Parathyroid adenoma (tissue), 2 donors: Measurements from ENCODE around the gene ACAP1.

ENCODE experiments used
- H2AFZ ChIP-seq: fragments of 300-600 bp; sonication (generic); one replicate; pipeline ENCODE4 v1.7.0; 2017; ENCODE audit warnings: antibody characterized with exemption, mild to moderate bottlenecking
- H3K27ac ChIP-seq: fragments of 300-600 bp; sonication (generic); one replicate; pipeline ENCODE4 v1.7.0; 2017
- H3K27me3 ChIP-seq: fragments of 300-600 bp; sonication (generic); one replicate; pipeline ENCODE4 v1.7.0; 2017; ENCODE audit warnings: low read length; ENCODE audit not compliant: control insufficient read depth, insufficient read depth
- H3K36me3 ChIP-seq: fragments of 300-600 bp; sonication (generic); one replicate; pipeline ENCODE4 v1.7.0; 2017; ENCODE audit warnings: low read length; ENCODE audit not compliant: control insufficient read depth, insufficient read depth
- H3K4me1 ChIP-seq: fragments of 300-600 bp; sonication (generic); one replicate; pipeline ENCODE4 v1.7.0; 2017; ENCODE audit warnings: control low read depth
- H3K4me2 ChIP-seq: fragments of 300-600 bp; sonication (generic); one replicate; pipeline ENCODE4 v1.7.0; 2017; ENCODE audit warnings: low read length
- H3K4me3 ChIP-seq: fragments of 300-600 bp; sonication (generic); one replicate; pipeline ENCODE4 v1.7.0; 2017; ENCODE audit warnings: low read depth, low read length
- H3K79me2 ChIP-seq: fragments of 300-600 bp; sonication (generic); one replicate; pipeline ENCODE4 v1.7.0; 2017; ENCODE audit warnings: control low read depth
- H3K9ac ChIP-seq: fragments of 300-600 bp; sonication (generic); one replicate; pipeline ENCODE4 v1.7.0; 2017; ENCODE audit warnings: mild to moderate bottlenecking
- H3K9me3 ChIP-seq: fragments of 300-600 bp; sonication (generic); one replicate; pipeline ENCODE4 v1.7.0; 2017; ENCODE audit warnings: low read length; ENCODE audit not compliant: control insufficient read depth
- TF ChIP-seq, protein P1 (sequence below): fragments of 300-600 bp; sonication (generic); IDR thresholded peaks from one replicate; pipeline ENCODE4 v1.7.0; 2017; ENCODE audit warnings: antibody characterized with exemption, mild to moderate bottlenecking
- donor health status: primary hyperparathyroidism.

ACAP1 gene

DNA sequence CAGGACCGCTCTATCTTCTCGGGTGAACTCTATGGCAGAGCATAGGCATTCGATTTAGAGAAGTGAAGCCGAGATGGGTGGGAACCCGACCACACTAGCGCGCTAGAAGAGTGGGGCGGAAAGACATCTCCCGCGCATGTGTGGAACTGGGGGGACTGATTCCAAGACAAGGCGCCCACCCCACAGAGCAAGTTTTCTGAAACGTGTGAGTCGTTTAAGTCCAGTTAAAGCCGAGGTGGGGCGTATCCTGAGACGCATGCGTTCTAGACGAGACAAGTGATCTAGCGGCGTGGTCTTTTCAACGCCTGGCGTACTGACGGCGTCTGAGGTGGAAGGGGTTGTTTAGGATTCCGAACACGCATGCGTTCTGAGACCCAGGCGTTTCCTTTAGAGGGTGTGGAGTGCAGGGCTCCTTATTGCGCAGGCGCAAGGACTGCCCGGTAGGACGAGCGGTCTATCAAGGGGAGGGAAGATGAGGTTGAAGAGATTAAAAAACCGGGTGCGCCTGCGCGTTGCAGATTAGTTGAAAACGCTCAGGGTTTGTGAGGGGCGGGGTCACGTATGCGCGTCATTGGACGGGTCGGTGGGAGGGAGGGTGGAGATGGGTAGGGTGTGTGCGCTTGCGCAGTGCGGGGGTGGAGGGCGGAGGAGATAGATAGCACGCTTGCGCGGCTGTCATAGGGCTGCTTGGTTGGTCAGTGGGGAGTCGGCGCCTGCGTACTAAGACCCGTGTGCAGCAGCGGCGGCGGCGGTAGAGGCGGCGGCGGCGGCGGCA is 29.2 kb upstream of the ACAP1 start, which contains the start of gene EIF5A:
Gene EIF5A, plus strand, starts transcription at position 718 of the 775 bp plus-strand sequence. CDS start 2,008 bp downstream, outside the sequence.
- peaks cover 17% of the 10 kb centered on the region for H3K79me2 ChIP-seq
- peak within 1 kb of the TSS; percentile 96 for H3K27ac ChIP-seq
- no peaks in the 10 kb centered on the region for H3K27me3 ChIP-seq
- TF ChIP-seq, protein P1, sequence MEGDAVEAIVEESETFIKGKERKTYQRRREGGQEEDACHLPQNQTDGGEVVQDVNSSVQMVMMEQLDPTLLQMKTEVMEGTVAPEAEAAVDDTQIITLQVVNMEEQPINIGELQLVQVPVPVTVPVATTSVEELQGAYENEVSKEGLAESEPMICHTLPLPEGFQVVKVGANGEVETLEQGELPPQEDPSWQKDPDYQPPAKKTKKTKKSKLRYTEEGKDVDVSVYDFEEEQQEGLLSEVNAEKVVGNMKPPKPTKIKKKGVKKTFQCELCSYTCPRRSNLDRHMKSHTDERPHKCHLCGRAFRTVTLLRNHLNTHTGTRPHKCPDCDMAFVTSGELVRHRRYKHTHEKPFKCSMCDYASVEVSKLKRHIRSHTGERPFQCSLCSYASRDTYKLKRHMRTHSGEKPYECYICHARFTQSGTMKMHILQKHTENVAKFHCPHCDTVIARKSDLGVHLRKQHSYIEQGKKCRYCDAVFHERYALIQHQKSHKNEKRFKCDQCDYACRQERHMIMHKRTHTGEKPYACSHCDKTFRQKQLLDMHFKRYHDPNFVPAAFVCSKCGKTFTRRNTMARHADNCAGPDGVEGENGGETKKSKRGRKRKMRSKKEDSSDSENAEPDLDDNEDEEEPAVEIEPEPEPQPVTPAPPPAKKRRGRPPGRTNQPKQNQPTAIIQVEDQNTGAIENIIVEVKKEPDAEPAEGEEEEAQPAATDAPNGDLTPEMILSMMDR = no peak
- peaks cover 15% of the 10 kb centered on the region for H3K4me1 ChIP-seq
- no peaks in the 10 kb centered on the region for H3K36me3 ChIP-seq
- H3K4me2 ChIP-seq = peak within 1 kb of the TSS; percentile 92
- no peaks in the 10 kb centered on the region for H3K9me3 ChIP-seq
- H3K4me3 ChIP-seq = peak within 1 kb of the TSS; percentile 97
- peak within 1 kb of the TSS; percentile 98 for H2AFZ ChIP-seq
- H3K9ac ChIP-seq = peak within 1 kb of the TSS; percentile 97

DNA sequence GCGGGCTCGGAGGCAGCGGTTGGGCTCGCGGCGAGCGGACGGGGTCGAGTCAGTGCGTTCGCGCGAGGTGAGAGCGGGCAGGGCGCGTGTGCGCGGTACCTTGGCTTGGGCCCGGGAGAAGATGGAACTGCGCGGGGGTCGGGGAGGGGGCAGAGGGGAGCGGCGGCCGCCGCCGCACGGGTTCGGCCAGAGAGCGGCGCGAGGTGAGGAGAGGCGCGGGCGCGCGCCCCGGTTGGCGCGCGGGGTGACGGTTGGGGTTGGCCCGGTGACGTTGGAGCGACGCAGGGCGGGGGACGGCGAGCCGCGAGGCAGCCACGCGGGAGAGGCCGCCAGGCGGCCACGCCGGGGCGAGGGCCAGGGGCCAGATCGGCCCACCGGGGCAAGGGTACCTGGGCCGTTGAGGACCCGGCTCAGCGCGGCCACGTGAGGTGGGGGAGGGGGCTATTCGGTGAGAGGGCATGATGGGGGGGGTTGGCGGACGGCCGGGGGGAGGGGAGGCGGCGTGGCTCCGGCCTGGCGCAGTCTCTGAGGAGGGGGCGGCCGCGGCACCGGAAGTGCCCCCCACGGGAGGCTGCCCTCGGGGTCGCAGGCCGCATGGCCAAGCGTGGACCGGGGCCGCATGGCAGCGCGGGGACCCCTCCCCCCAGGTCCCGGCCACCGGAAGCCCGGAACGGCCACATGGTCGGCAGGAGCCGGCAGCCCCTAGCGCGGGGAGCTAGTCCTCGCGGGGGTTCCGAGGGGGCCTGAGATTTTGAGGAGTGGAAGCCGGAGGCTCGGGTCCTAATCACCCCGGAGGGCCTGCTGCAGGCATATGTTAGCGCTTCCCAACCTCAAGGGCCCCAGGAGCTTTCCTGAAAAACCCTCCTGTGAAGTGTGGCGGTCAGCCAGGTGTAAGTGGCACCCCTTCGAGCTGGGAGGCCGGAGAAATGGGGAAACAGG is 28.4 kb upstream of the ACAP1 start:
- H3K9ac ChIP-seq = peak overlapping the region; percentile 97
- peaks cover 15% of the 10 kb centered on the region for H3K4me1 ChIP-seq
- H3K9me3 ChIP-seq = no peaks in the 10 kb centered on the region
- peaks cover 25% of the 10 kb centered on the region for H3K79me2 ChIP-seq
- TF ChIP-seq, protein P1 = no peak
- peak overlapping the region; percentile 56 for H2AFZ ChIP-seq
- H3K4me3 ChIP-seq = peak overlapping the region; percentile 97
- peak overlapping the region; percentile 92 for H3K4me2 ChIP-seq
- peak overlapping the region; percentile 96 for H3K27ac ChIP-seq
- H3K36me3 ChIP-seq = no peaks in the 10 kb centered on the region
- no peaks in the 10 kb centered on the region for H3K27me3 ChIP-seq

- Histone ChIP-seq H2AFZ (no peak overlapping the region), H3K4me2 (peak overlapping the region; percentile 92), H3K4me1 (peaks cover 17% of the 10 kb centered on the region), H3K9me3 (no peaks in the 10 kb centered on the region), H3K79me2 (peaks cover 34% of the 10 kb centered on the region), H3K4me3 (peak overlapping the region; percentile 97), H3K9ac (peak overlapping the region; percentile 97), H3K36me3 (no peaks in the 10 kb centered on the region), H3K27me3 (no peaks in the 10 kb centered on the region), H3K27ac (peak overlapping the region; percentile 96)
- TF ChIP-seq, protein P1 = no peak
Observed at GRCh38 chr17:7308625-7309433, 27.5 kb upstream of the ACAP1 start.

DNA sequence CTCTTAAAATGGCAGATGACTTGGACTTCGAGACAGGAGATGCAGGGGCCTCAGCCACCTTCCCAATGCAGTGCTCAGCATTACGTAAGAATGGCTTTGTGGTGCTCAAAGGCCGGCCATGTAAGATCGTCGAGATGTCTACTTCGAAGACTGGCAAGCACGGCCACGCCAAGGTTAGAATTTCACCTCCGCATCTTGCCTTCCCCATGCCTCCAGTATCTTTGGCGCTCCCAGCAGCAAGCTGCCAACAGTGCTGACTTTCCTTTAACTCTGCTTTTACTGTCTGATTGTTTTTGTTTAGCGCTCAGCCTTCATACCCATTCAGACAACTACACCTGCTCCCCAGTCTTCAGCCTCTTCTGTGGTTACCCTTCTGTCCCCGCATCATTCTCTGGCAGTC is 26.7 kb upstream of the ACAP1 start:
- peaks cover 42% of the 10 kb centered on the region for H3K79me2 ChIP-seq
- TF ChIP-seq, protein P1 = no peak
- peak overlapping the region; percentile 92 for H3K4me2 ChIP-seq
- H2AFZ ChIP-seq = no peak overlapping the region
- no peaks in the 10 kb centered on the region for H3K27me3 ChIP-seq
- no peak overlapping the region for H3K9ac ChIP-seq
- no peaks in the 10 kb centered on the region for H3K36me3 ChIP-seq
- peak overlapping the region; percentile 97 for H3K4me3 ChIP-seq
- no peak overlapping the region for H3K27ac ChIP-seq
- H3K4me1 ChIP-seq = peaks cover 24% of the 10 kb centered on the region
- H3K9me3 ChIP-seq = no peaks in the 10 kb centered on the region
